GM23248 (cell line): ENCODE measurements around the gene LDB2. TPM values are rescaled to one million over a fixed set of nuclear protein-coding genes. Genes with fewer than 3 reads are reported as not detected.

ENCODE experiments used
- DNase-seq: peaks from one replicate; pipeline ENCODE4 v3.0.0-alpha.2; 2015
- H2AFZ ChIP-seq: fragments of 200-600 bp; sonication (generic); 2 replicates; pipeline ENCODE4 v1.6.1; 2016; ENCODE audit warnings: antibody characterized with exemption
- H3F3A ChIP-seq: fragments of 200-600 bp; sonication (generic); 2 replicates; pipeline ENCODE4 v1.6.1; 2016; ENCODE audit warnings: mild to moderate bottlenecking, antibody characterized with exemption, mixed run types; ENCODE audit not compliant: insufficient read depth
- H3K27ac ChIP-seq: fragments of 200-600 bp; sonication (generic); 2 replicates; pipeline ENCODE4 v1.5.1; 2016; ENCODE audit warnings: mild to moderate bottlenecking
- H3K27me3 ChIP-seq: fragments of 200-600 bp; sonication (generic); replicated peaks from 2 replicates; pipeline ENCODE4 v1.6.1; 2016; ENCODE audit warnings: mild to moderate bottlenecking; ENCODE audit not compliant: insufficient read depth
- H3K36me3 ChIP-seq: fragments of 200-600 bp; sonication (generic); 2 replicates; pipeline ENCODE4 v1.6.1; 2016; ENCODE audit warnings: low read depth, mild to moderate bottlenecking
- H3K4me1 ChIP-seq: fragments of 200-600 bp; sonication (generic); 2 replicates; pipeline ENCODE4 v1.6.1; 2016; ENCODE audit warnings: mild to moderate bottlenecking; ENCODE audit not compliant: insufficient read depth
- H3K4me2 ChIP-seq: fragments of 200-600 bp; sonication (generic); one replicate; pipeline ENCODE4 v1.6.1; 2016; ENCODE audit warnings: mild to moderate bottlenecking; ENCODE audit not compliant: unreplicated experiment
- H3K4me3 ChIP-seq: fragments of 200-600 bp; sonication (generic); 2 replicates; pipeline ENCODE4 v1.5.1; 2016; ENCODE audit warnings: mild to moderate bottlenecking
- H3K79me2 ChIP-seq: fragments of 200-600 bp; sonication (generic); 2 replicates; pipeline ENCODE4 v1.6.1; 2016; ENCODE audit warnings: mild to moderate bottlenecking; ENCODE audit not compliant: insufficient read depth
- H3K9ac ChIP-seq: fragments of 200-600 bp; sonication (generic); 2 replicates; pipeline ENCODE4 v1.6.1; 2016; ENCODE audit warnings: mild to moderate bottlenecking
- H3K9me2 ChIP-seq: fragments of 200-600 bp; sonication (generic); 2 replicates; pipeline ENCODE4 v1.6.1; 2016; ENCODE audit warnings: mixed run types, mild to moderate bottlenecking, moderate library complexity; ENCODE audit not compliant: insufficient read depth
- H3K9me3 ChIP-seq: fragments of 200-600 bp; sonication (generic); one replicate; pipeline ENCODE4 v1.6.1; 2017; ENCODE audit warnings: low read depth
- H4K20me1 ChIP-seq: fragments of 200-600 bp; sonication (generic); 2 replicates; pipeline ENCODE4 v1.6.0; 2016; ENCODE audit not compliant: insufficient read depth
- EZH2 ChIP-seq: fragments of 200-600 bp; sonication (generic); IDR thresholded peaks from 2 replicates; pipeline ENCODE4 v1.6.1; 2018; ENCODE audit warnings: antibody characterized with exemption, mild to moderate bottlenecking; ENCODE audit not compliant: insufficient read depth, poor library complexity, severe bottlenecking
- EZH2phosphoT487 ChIP-seq: fragments of 200-600 bp; sonication (generic); IDR thresholded peaks from 2 replicates; pipeline ENCODE4 v1.6.1; 2018; ENCODE audit warnings: antibody characterized with exemption, moderate library complexity, mild to moderate bottlenecking, low read depth; ENCODE audit not compliant: insufficient read depth
- WGBS, 2 experiments: methylation state at CpG; one replicate each; pipeline ENCODE4 v1.1.6; 2015 to 2017; ENCODE audit warnings: low lambda C conversion rate in 2 of 2, low coverage in 1 of 2; ENCODE audit errors: missing lambda C conversion rate in 2 of 2; 5-methylcytosine and 5-hydroxymethylcytosine counted together
- in situ Hi-C: fragments of 300-500 bp; cut with MboI; formaldehyde crosslinking; loops from 2 replicates; pipeline ENCODE4 v1.15.0; 2020
- polyA plus RNA-seq: library from polyadenylated mRNA; unstranded; fragments of >200 nt; fragmentation: Nextera tagmentation; extraction: Ambion mirVana; gene quantifications from 2 replicates; pipeline ENCODE4 v1.2.1, GENCODE V29; 2016
- total RNA-seq: library from RNA; depleted of rRNA; stranded (reverse); fragments of >200 nt; shearing (Covaris generic); gene quantifications from 2 replicates; pipeline ENCODE4 v1.2.3, GENCODE V29; 2014

LDB2 gene
- total and polyA plus RNA-seq, 2 experiments from 2014 or later = 52.8 to 76.6 TPM

GRCh38 chr4:16758255-16758654 lies 140.2 kb downstream of the LDB2 start:
- peaks cover 26% of the 10 kb centered on the region for H3K79me2 ChIP-seq
- H3K27ac ChIP-seq = no peak overlapping the region
- in situ Hi-C loops = no loop called here

GRCh38 chr4:16757080-16757521 lies 141.3 kb downstream of the LDB2 start:
- Histone ChIP-seq H3F3A (peaks cover 23% of the 10 kb centered on the region), H3K79me2 (peaks cover 26% of the 10 kb centered on the region), H2AFZ (0 out of 2 replicates have a peak overlapping the region, but pooled peaks have one; percentile 32), H3K27me3 (no peaks in the 10 kb centered on the region), H3K27ac (peak overlapping the region; percentile 57), H3K4me3 (peak overlapping the region; percentile 33; the same call in 1 of the 2 replicates), H3K4me1 (peaks cover 38% of the 10 kb centered on the region), H4K20me1 (no peaks in the 10 kb centered on the region), H3K9ac (peak overlapping the region; percentile 48), H3K4me2 (peak overlapping the region; percentile 63), H3K9me3 (no peaks in the 10 kb centered on the region), H3K9me2 (no peaks in the 10 kb centered on the region), H3K36me3 (peaks cover 4% of the 10 kb centered on the region; the same call in 1 of the 2 replicates)
- 38 to 40% methylated on average over 14 of the region's 14 CpGs for WGBS, 2 experiments
- TF ChIP-seq EZH2phosphoT487 (no peak), EZH2 (no peak)
- DNase-seq = peak; percentile 83
- in situ Hi-C loops = no loop called here

More at GRCh38 chr4:16758255-16758654, 140.2 kb downstream of the LDB2 start:
- WGBS, 2 experiments = 91 to 100% methylated on average over 2 of the region's 2 CpGs
- H3K27me3 ChIP-seq = no peaks in the 10 kb centered on the region
- peak; percentile 19 for DNase-seq
- peaks cover 47% of the 10 kb centered on the region for H3K4me1 ChIP-seq
- H3K9ac ChIP-seq = no peak overlapping the region
- H3K4me3 ChIP-seq = no peak overlapping the region
- TF ChIP-seq EZH2phosphoT487 (no peak), EZH2 (no peak)
- H3K9me2 ChIP-seq = no peaks in the 10 kb centered on the region
- no peaks in the 10 kb centered on the region for H4K20me1 ChIP-seq
- peaks cover 4% of the 10 kb centered on the region; the same call in 1 of the 2 replicates for H3K36me3 ChIP-seq
- peaks cover 29% of the 10 kb centered on the region for H3F3A ChIP-seq
- peak overlapping the region; percentile 63 for H3K4me2 ChIP-seq
- H3K9me3 ChIP-seq = no peaks in the 10 kb centered on the region
- no peak overlapping the region for H2AFZ ChIP-seq

- in situ Hi-C loops = no loop called here
- TF ChIP-seq EZH2 (no peak), EZH2phosphoT487 (no peak)
- Histone ChIP-seq H3K27ac (no peak overlapping the region), H3K9me2 (no peaks in the 10 kb centered on the region), H3K36me3 (peaks cover 4% of the 10 kb centered on the region; the same call in 1 of the 2 replicates), H2AFZ (no peak overlapping the region), H3K4me3 (no peak overlapping the region), H4K20me1 (no peaks in the 10 kb centered on the region), H3K9me3 (no peaks in the 10 kb centered on the region), H3K4me2 (no peak overlapping the region), H3K27me3 (no peaks in the 10 kb centered on the region), H3K79me2 (0 out of 2 replicates have a peak, but pooled peaks cover 11% of the 10 kb centered on the region), H3K9ac (no peak overlapping the region), H3K4me1 (peaks cover 18% of the 10 kb centered on the region), H3F3A (peaks cover 7% of the 10 kb centered on the region; the same call in 1 of the 2 replicates)
- no peak for DNase-seq
- 97% methylated on average over 2 of the region's 2 CpGs for WGBS, 2 experiments
Measured at GRCh38 chr4:16754104-16754503, 144.3 kb downstream of the LDB2 start.

- in situ Hi-C loops = no loop called here
- TF ChIP-seq EZH2phosphoT487 (no peak), EZH2 (no peak)
- H3K9me2 ChIP-seq = no peaks in the 10 kb centered on the region
- no peaks in the 10 kb centered on the region for H3K27me3 ChIP-seq
- no peaks in the 10 kb centered on the region for H3K9me3 ChIP-seq
- no peak overlapping the region for H3K27ac ChIP-seq
- H3K36me3 ChIP-seq = no peaks in the 10 kb centered on the region
- H3K4me1 ChIP-seq = peaks cover 4% of the 10 kb centered on the region
- no peak overlapping the region for H2AFZ ChIP-seq
- H3K4me2 ChIP-seq = no peak overlapping the region
- 0 out of 2 replicates have a peak, but pooled peaks cover 6% of the 10 kb centered on the region for H3K79me2 ChIP-seq
- no peak overlapping the region for H3K4me3 ChIP-seq
- no peaks in the 10 kb centered on the region for H4K20me1 ChIP-seq
- peak; percentile 36 for DNase-seq
- H3K9ac ChIP-seq = no peak overlapping the region
- H3F3A ChIP-seq = 0 out of 2 replicates have a peak, but pooled peaks cover 7% of the 10 kb centered on the region
Measured at GRCh38 chr4:16752150-16752549, 146.3 kb downstream of the LDB2 start.
